ENCODE results near the gene ZNF654.

DNA sequence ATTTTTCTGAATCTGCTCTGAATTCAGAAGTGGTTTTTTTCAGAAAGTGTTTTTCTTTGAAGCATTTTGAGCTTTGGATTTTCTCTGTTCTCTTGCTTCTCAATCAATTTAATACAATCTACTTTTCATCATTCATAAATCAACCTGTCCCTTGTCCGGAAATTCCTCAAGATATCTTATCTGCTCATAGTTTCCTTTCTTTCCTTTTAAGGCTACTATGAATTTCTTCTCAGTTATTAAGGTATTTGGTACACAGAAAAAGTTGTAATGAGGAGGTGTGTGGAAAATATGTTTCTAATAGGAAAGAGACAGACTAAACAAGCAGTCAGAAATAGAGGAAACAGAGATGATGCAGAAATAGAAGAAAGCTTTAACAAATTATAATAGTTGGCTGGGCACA lies 14.6 kb upstream of the ZNF654 start:
- TF ChIP-seq EP300 (IDR thresholded peaks at IDR 0.05; ENCODE audit: borderline replicate concordance in 1 of 2, control insufficient read depth in 1 of 2, low read depth in 2 of 2, low read length in 2 of 2) (no peak), IRF3 (IDR thresholded peaks at IDR 0.05) (no peak), FOXK2 (IDR thresholded peaks at IDR 0.05) (no peak), CHD2 (IDR thresholded peaks at IDR 0.05; ENCODE audit: borderline replicate concordance, low read depth, low read length) (no peak)
- TF ChIP-seq, protein P1, sequence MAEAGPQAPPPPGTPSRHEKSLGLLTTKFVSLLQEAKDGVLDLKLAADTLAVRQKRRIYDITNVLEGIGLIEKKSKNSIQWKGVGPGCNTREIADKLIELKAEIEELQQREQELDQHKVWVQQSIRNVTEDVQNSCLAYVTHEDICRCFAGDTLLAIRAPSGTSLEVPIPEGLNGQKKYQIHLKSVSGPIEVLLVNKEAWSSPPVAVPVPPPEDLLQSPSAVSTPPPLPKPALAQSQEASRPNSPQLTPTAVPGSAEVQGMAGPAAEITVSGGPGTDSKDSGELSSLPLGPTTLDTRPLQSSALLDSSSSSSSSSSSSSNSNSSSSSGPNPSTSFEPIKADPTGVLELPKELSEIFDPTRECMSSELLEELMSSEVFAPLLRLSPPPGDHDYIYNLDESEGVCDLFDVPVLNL (IDR thresholded peaks at IDR 0.05; ENCODE audit: low read depth, low read length): no peak
